Breast epithelium (tissue), 4 donors: Measurements from ENCODE around the gene LBHD1. TPM values are rescaled to one million over a fixed set of nuclear protein-coding genes. Genes with fewer than 3 reads are reported as not detected.

Source experiments
- DNase-seq, 2 donors: peaks; one replicate each; pipeline ENCODE4 v3.0.0-alpha.2; 2019; ENCODE audit warnings: low spot score in 2 of 2
- H3K27ac ChIP-seq, 2 donors: fragments of 200-600 bp; sonication (generic) in 1 of 2; one replicate each; pipeline ENCODE4 v1.5.1; 2016 to 2019; ENCODE audit warnings: mild to moderate bottlenecking in 1 of 2
- H3K27me3 ChIP-seq, 2 donors: fragments of 200-600 bp; sonication (generic) in 1 of 2; one replicate each; pipeline versions ENCODE4 v1.5.1 to v1.6.0; 2017 to 2019; ENCODE audit warnings: control low read depth in 1 of 2, mild to moderate bottlenecking in 1 of 2
- H3K36me3 ChIP-seq: fragments of 200-600 bp; one replicate; pipeline ENCODE4 v1.5.1; 2019
- H3K4me1 ChIP-seq, 2 donors: fragments of 200-600 bp; sonication (generic); one replicate each; pipeline ENCODE4 v1.5.1; 2016 to 2019; ENCODE audit warnings: control low read depth in 1 of 2
- H3K4me3 ChIP-seq, 3 donors: fragments of 200-600 bp; sonication (generic); 1 replicate in 2 of 3; 2 replicates in 1 of 3; pipeline ENCODE4 v1.5.1; 2016 to 2019; ENCODE audit warnings: mild to moderate bottlenecking in 3 of 3, moderate library complexity in 2 of 3
- H3K9me3 ChIP-seq, 2 donors: fragments of 200-600 bp; sonication (generic) in 1 of 2; one replicate each; pipeline ENCODE4 v1.5.1; 2016 to 2019; ENCODE audit warnings: control low read depth in 1 of 2
- CTCF ChIP-seq, 3 donors: fragments of 450-650 bp; IDR thresholded peaks; one replicate each; pipeline ENCODE4 v1.5.1; 2016 to 2017; ENCODE audit warnings: antibody characterized with exemption in 3 of 3, mild to moderate bottlenecking in 3 of 3, moderate library complexity in 3 of 3
- POLR2A ChIP-seq: fragments of 450-650 bp; IDR thresholded peaks from one replicate; pipeline ENCODE4 v1.6.1; 2016; ENCODE audit warnings: antibody characterized with exemption, mild to moderate bottlenecking, moderate library complexity
- POLR2AphosphoS5 ChIP-seq, 3 donors: sonication (generic); formaldehyde crosslinking; IDR thresholded peaks; one replicate each; pipeline ENCODE4 v1.6.1; 2017; ENCODE audit warnings: antibody characterized with exemption in 3 of 3
- intact Hi-C: fragments of 100-400 bp; cut with DNase I; formaldehyde crosslinking; loops from one replicate; pipeline ENCODE4 v1.15.1; 2023; ENCODE audit warnings: low total_unique reads
- total RNA-seq, 3 donors: library from RNA; depleted of rRNA; stranded (reverse); fragments of >200 nt; gene quantifications; one replicate each; pipeline ENCODE4 v1.1.0, GENCODE V29; 2016

LBHD1 gene
- 1 to 10 TPM; 4.3 to 6.0 (median 5.6) TPM for total RNA-seq

GRCh38 chr11:62671608-62672389 lies at the start of gene LBHD1, which contains the start of gene UQCC3:
LBHD1 (minus strand) TSS chr11:62672267; CDS start chr11:62670031, 2,236 bp downstream.
UQCC3 (plus strand) TSS chr11:62671673; CDS start chr11:62671746, 73 bp downstream.
- no peaks in the 10 kb centered on the region for H3K27me3 ChIP-seq
- no peaks in the 10 kb centered on the region for H3K9me3 ChIP-seq
- peak within 1 kb of the TSS; percentile 90 to 93 for H3K27ac ChIP-seq
- intact Hi-C loops: loop anchor here (1.0 kb wide), 1 partner anchor 23 kb away; no protein-coding TSS in a partner anchor
- peak within 1 kb of the TSS; percentile 77 to 84 (median 80) for H3K4me3 ChIP-seq
- TF ChIP-seq POLR2AphosphoS5 (IDR thresholded peaks at IDR 0.05) (peak; percentile 34 to 69 (median 50)), POLR2A (peak; percentile 49), CTCF (IDR thresholded peaks at IDR 0.05) (no peak)
- peak; percentile 72 to 75 for DNase-seq
- peaks cover 4 to 16% of the 10 kb centered on the region in 2 donors for H3K4me1 ChIP-seq
- no peaks in the 10 kb centered on the region for H3K36me3 ChIP-seq

DNA sequence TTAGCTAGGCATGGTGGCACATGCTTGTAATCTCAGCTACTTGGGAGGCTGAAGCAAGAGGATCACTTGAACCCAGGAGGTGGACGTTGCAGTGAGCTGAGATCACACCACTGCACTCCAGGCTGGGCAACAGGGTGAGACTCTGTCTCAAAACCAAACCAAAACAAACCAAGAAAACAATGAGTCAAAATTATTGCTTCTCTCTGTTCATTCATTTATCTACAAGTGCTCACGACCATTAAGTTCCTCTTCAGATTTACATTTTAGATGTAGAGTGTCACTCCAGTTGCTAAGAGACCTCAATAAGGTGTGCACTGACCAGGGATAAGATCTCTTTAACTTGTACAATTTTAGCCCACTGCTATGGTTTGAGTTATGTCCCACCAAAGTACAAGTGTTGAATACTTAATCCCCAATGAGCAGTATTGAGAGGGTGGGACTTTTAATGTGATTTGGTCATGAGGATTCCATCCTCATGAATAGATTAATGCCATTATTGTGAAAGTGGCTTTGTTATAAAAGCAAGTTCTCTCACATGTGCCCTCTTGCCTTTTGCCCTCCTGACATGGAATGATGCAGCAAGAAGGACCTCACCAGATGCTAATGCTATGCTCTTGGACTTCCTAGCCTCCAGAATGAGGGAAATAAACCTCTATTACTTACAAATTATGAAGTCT lies 47.4 kb upstream of the LBHD1 start:
- no peaks in the 10 kb centered on the region for H3K27me3 ChIP-seq
- DNase-seq: no peak
- peaks cover 10% of the 10 kb centered on the region for H3K36me3 ChIP-seq
- intact Hi-C loops: no loop called here
- H3K4me3 ChIP-seq: no peak overlapping the region
- H3K9me3 ChIP-seq: no peaks in the 10 kb centered on the region
- H3K4me1 ChIP-seq: peaks cover 0 to 18% of the 10 kb centered on the region in 2 donors
- TF ChIP-seq POLR2AphosphoS5 (IDR thresholded peaks at IDR 0.05) (no peak), CTCF (IDR thresholded peaks at IDR 0.05) (no peak), POLR2A (no peak)
- peak overlapping the region in 1 of 2 donors; percentile 6 for H3K27ac ChIP-seq

GRCh38 chr11:62716816-62717215 lies 44.7 kb upstream of the LBHD1 start:
- Histone ChIP-seq H3K27me3 (no peaks in the 10 kb centered on the region), H3K4me3 (no peak overlapping the region), H3K27ac (peak overlapping the region; percentile 13 to 54), H3K36me3 (peaks cover 10% of the 10 kb centered on the region), H3K9me3 (no peaks in the 10 kb centered on the region), H3K4me1 (peaks cover 0 to 9% of the 10 kb centered on the region in 2 donors)
- TF ChIP-seq POLR2A (no peak), POLR2AphosphoS5 (IDR thresholded peaks at IDR 0.05) (no peak), CTCF (IDR thresholded peaks at IDR 0.05) (no peak)
- intact Hi-C loops: no loop called here
- no peak for DNase-seq

DNA sequence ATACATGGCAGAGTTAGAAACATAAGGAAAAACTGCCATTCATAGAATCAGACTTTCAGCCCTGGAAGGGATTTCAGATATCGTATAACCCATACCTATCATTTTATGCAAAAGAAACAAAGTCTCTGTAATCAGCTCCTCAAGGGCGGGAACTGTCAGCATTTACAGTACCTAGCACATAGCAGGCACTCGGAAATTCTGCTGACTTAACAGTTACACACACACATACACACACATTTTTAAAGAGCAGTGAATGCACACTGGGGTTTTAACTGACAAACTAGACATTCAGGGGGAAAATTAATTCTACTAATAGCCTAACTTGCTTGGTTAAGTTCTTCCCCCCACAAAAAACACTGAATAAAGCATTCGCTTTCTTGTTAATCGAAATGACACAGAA lies 44.1 kb upstream of the LBHD1 start:
- Histone ChIP-seq H3K27ac (peak overlapping the region in 1 of 2 donors; percentile 54), H3K36me3 (peaks cover 3% of the 10 kb centered on the region), H3K4me1 (peaks cover 0 to 9% of the 10 kb centered on the region in 2 donors), H3K4me3 (no peak overlapping the region), H3K9me3 (no peaks in the 10 kb centered on the region), H3K27me3 (no peaks in the 10 kb centered on the region)
- TF ChIP-seq CTCF (IDR thresholded peaks at IDR 0.05) (no peak), POLR2AphosphoS5 (IDR thresholded peaks at IDR 0.05) (no peak), POLR2A (no peak)
- intact Hi-C loops: no loop called here
- no peak for DNase-seq
